ENCODE data around the gene TNIP2. TPM values are rescaled to one million over a fixed set of nuclear protein-coding genes. Genes with fewer than 3 reads are reported as not detected.

The TNIP2 gene
- total and polyA plus RNA-seq, 2 donors (not counting 1 experiment from before 2014, with no cell fraction given) = 47.6 to 71.9 TPM

- H3K9me3 ChIP-seq (ENCODE audit: control extremely low read depth in 1 of 3, control insufficient read depth in 2 of 3, insufficient read depth in 1 of 3, low read length in 2 of 3) = peaks cover 0 to 8% (median 2%) of the 10 kb centered on the region in 3 donors
- intact Hi-C loops (cut with micrococcal nuclease) = loop anchor here (1.0 kb wide), 3 partner anchors 23 to 48 kb away; no protein-coding TSS in a partner anchor
- ATAC-seq (ENCODE audit: low read depth) (no peak), DNase-seq (no peak)
- H3K36me3 ChIP-seq (replicated peaks in 1 of 2; ENCODE audit: control extremely low read depth in 1 of 2, control insufficient read depth in 1 of 2, extremely low read depth in 1 of 2, insufficient read depth in 2 of 2, low read length in 1 of 2) = no peaks in the 10 kb centered on the region
- H4K20me1 ChIP-seq (ENCODE audit: control insufficient read depth, insufficient read depth, low read length, poor library complexity, severe bottlenecking) = no peaks in the 10 kb centered on the region
- H3K9me3 Mint-ChIP-seq (ENCODE audit: insufficient read depth) = peaks cover 3% of the 10 kb centered on the region
- peak overlapping the region; percentile 94 for H3K27ac Mint-ChIP-seq
- ChIA-PET POLR2A (interaction anchor here (0.9 to 1.8 kb wide), 5 partner anchors 11 to 26 kb away, joined by 3 to 10 read pairs (median 8); no protein-coding TSS in a partner anchor), CTCF (interaction anchor here (0.7 to 3.0 kb wide), 7 partner anchors 10 to 158 kb away, joined by 3 to 9 read pairs (median 4); no protein-coding TSS in a partner anchor)
- peak overlapping the region; percentile 20 for H2AFZ ChIP-seq (ENCODE audit: insufficient read depth, low read depth, low read length, poor library complexity, severe bottlenecking)
- H3K4me2 ChIP-seq (replicated peaks; ENCODE audit: low read depth, low read length, poor library complexity, severe bottlenecking) = peak overlapping the region; percentile 68
- H3K79me2 ChIP-seq (ENCODE audit: control insufficient read depth, insufficient read depth, low read length) = no peaks in the 10 kb centered on the region
- H3K27me3 Mint-ChIP-seq = no peaks in the 10 kb centered on the region
- 47% methylated on average over 4 of the region's 9 CpGs for WGBS (ENCODE audit: insufficient coverage)
- peaks cover 64% of the 10 kb centered on the region for H3K4me1 Mint-ChIP-seq
- H3K4me3 ChIP-seq (ENCODE audit: control extremely low read depth in 1 of 5, extremely low read depth in 1 of 5, insufficient read depth in 1 of 5, low read depth in 2 of 5, low read length in 4 of 5) = peak overlapping the region in 1 of 5 experiments; percentile 10
- no peaks in the 10 kb centered on the region for H3K27me3 ChIP-seq (replicated peaks in 1 of 4; ENCODE audit: control extremely low read depth in 1 of 4, control insufficient read depth in 3 of 4, insufficient read depth in 4 of 4, low read length in 3 of 4)
- peaks cover 60 to 66% of the 10 kb centered on the region in 2 donors for H3K4me1 ChIP-seq (ENCODE audit: control insufficient read depth in 2 of 2, insufficient read depth in 2 of 2, low read length in 2 of 2)
- TF ChIP-seq CTCF (IDR thresholded peaks at IDR 0.05) = no peak
- TF ChIP-seq EZH2 (IDR thresholded peaks at IDR 0.05; ENCODE audit: borderline replicate concordance, insufficient read depth, low read depth, low read length, poor library complexity, severe bottlenecking) = no peak
- H3K27ac ChIP-seq (ENCODE audit: low read length in 2 of 2) = peak overlapping the region; percentile 99
- peak overlapping the region; percentile 47 for H3K9ac ChIP-seq (ENCODE audit: low read length)
- H3K4me3 Mint-ChIP-seq = peak overlapping the region; percentile 74
These were observed 30.7 kb upstream of the TNIP2 start for GRCh38 chr4:2786794-2787229.

DNA sequence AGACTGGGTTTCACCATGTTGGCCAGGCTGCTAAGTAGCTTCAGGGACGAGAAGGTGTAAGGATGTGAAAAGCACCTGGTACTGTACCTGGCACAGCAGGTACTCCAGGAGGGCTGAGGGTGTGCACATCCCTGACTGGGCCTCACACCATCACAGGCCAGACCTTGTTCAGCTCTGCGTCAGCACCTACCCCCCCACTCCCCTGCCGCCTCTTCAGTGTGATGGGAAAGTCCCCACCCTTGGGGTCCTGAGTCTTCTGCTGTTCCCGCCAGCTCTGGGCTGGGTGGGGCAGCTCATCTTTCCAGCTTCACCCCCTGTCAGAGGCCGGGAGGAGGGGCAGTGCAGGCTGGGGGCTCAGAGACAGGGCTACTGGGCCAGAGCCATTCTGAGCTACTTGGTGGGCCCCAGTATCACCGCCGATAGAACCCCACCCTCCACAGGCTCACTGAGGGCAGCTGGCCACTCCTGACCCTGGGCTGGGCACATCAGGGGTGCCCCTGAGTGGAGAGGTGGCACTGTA lies 30.1 kb upstream of the TNIP2 start:
- Histone ChIP-seq H4K20me1 (ENCODE audit: control insufficient read depth, insufficient read depth, low read length, poor library complexity, severe bottlenecking) (no peaks in the 10 kb centered on the region), H3K27ac (ENCODE audit: low read length in 2 of 2) (peak overlapping the region; percentile 99), H3K9me3 (ENCODE audit: control extremely low read depth in 1 of 3, control insufficient read depth in 2 of 3, insufficient read depth in 1 of 3, low read length in 2 of 3) (peaks cover 0 to 9% (median 3%) of the 10 kb centered on the region in 3 donors), H3K79me2 (ENCODE audit: control insufficient read depth, insufficient read depth, low read length) (no peaks in the 10 kb centered on the region), H3K36me3 (replicated peaks in 1 of 2; ENCODE audit: control extremely low read depth in 1 of 2, control insufficient read depth in 1 of 2, extremely low read depth in 1 of 2, insufficient read depth in 2 of 2, low read length in 1 of 2) (no peaks in the 10 kb centered on the region), H2AFZ (ENCODE audit: insufficient read depth, low read depth, low read length, poor library complexity, severe bottlenecking) (peak overlapping the region; percentile 20), H3K4me3 (ENCODE audit: control extremely low read depth in 1 of 5, extremely low read depth in 1 of 5, insufficient read depth in 1 of 5, low read depth in 2 of 5, low read length in 4 of 5) (peak overlapping the region in 1 of 5 experiments; percentile 10), H3K27me3 (replicated peaks in 1 of 4; ENCODE audit: control extremely low read depth in 1 of 4, control insufficient read depth in 3 of 4, insufficient read depth in 4 of 4, low read length in 3 of 4) (no peaks in the 10 kb centered on the region), H3K4me2 (replicated peaks; ENCODE audit: low read depth, low read length, poor library complexity, severe bottlenecking) (peak overlapping the region; percentile 68), H3K4me1 (ENCODE audit: control insufficient read depth in 2 of 2, insufficient read depth in 2 of 2, low read length in 2 of 2) (peaks cover 57 to 63% of the 10 kb centered on the region in 2 donors), H3K9ac (ENCODE audit: low read length) (peak overlapping the region; percentile 47)
- 8% methylated on average over 4 of the region's 7 CpGs for WGBS (ENCODE audit: insufficient coverage)
- Mint-ChIP-seq H3K27ac (peak overlapping the region; percentile 94), H3K27me3 (no peaks in the 10 kb centered on the region), H3K4me1 (peaks cover 58% of the 10 kb centered on the region), H3K4me3 (peak overlapping the region; percentile 73), H3K9me3 (ENCODE audit: insufficient read depth) (peaks cover 3% of the 10 kb centered on the region)
- TF ChIP-seq EZH2 (IDR thresholded peaks at IDR 0.05; ENCODE audit: borderline replicate concordance, insufficient read depth, low read depth, low read length, poor library complexity, severe bottlenecking) = no peak
- no peak for TF ChIP-seq CTCF (IDR thresholded peaks at IDR 0.05)
- intact Hi-C loops (cut with micrococcal nuclease) = no loop called here
- ATAC-seq (ENCODE audit: low read depth) = peak; percentile 66
- ChIA-PET CTCF (interaction anchor here (0.7 to 3.0 kb wide), 6 partner anchors 21 to 67 kb away, joined by 3 to 9 read pairs (median 4); partner anchors contain the start of gene TNIP2), POLR2A (interaction anchor here (0.5 to 1.8 kb wide), 7 partner anchors 10 to 53 kb away, joined by 3 to 10 read pairs (median 7); no protein-coding TSS in a partner anchor)
- DNase-seq = peak; percentile 90
